Naive B cell (primary cell): ENCODE data around the gene STIM2. TPM values are rescaled to one million over a fixed set of nuclear protein-coding genes. Genes with fewer than 3 reads are reported as not detected.

Experiments
- ATAC-seq, 2 donors: fragments of 150-1000 bp; cut with Tn5 transposase; 2 replicates each; pipeline ENCODE4 v1.10.0; 2021; ENCODE audit warnings: low read depth in 2 of 2, mild to moderate bottlenecking in 2 of 2, moderate library complexity in 2 of 2
- DNase-seq: peaks from one replicate; pipeline ENCODE4 v3.0.0; 2022
- H3K27ac Mint-ChIP-seq, 6 donors: one replicate each; pipeline ENCODE4 v1.8.0; 2020 to 2022; ENCODE audit warnings: mild to moderate bottlenecking in 6 of 6, mixed read lengths in 6 of 6, moderate library complexity in 5 of 6, inconsistent platforms in 2 of 6
- H3K27me3 Mint-ChIP-seq, 3 donors: one replicate each; pipeline ENCODE4 v1.8.0; 2021 to 2022; ENCODE audit warnings: mixed read lengths in 3 of 3, mild to moderate bottlenecking in 1 of 3
- H3K36me3 Mint-ChIP-seq, 2 donors: one replicate each; pipeline ENCODE4 v1.8.0; 2020 to 2022; ENCODE audit warnings: mixed read lengths in 2 of 2, inconsistent platforms in 1 of 2, mild to moderate bottlenecking in 1 of 2
- H3K4me1 Mint-ChIP-seq, 3 donors: one replicate each; pipeline ENCODE4 v1.8.0; 2020 to 2022; ENCODE audit warnings: mixed read lengths in 3 of 3, inconsistent platforms in 1 of 3, mild to moderate bottlenecking in 1 of 3, moderate library complexity in 1 of 3
- H3K4me3 Mint-ChIP-seq, 8 donors: one replicate each; pipeline ENCODE4 v1.8.0; 2020 to 2022; ENCODE audit warnings: mild to moderate bottlenecking in 8 of 8, mixed read lengths in 8 of 8, moderate library complexity in 8 of 8, inconsistent platforms in 2 of 8
- H3K9me3 Mint-ChIP-seq, 7 donors: one replicate each; pipeline ENCODE4 v1.8.0; 2020 to 2022; ENCODE audit warnings: mixed read lengths in 7 of 7, mild to moderate bottlenecking in 5 of 7, inconsistent platforms in 2 of 7, moderate library complexity in 1 of 7
- polyA plus RNA-seq, 6 donors: library from polyadenylated mRNA; unstranded; fragments of 300-500 nt; fragmentation: Illumina TruSeq; gene quantifications; one replicate each; pipeline ENCODE4 v1.2.3, GENCODE V29; 2021; ENCODE audit warnings: low read depth in 6 of 6

The STIM2 gene
- polyA plus RNA-seq, 6 donors from 2014 or later = 35.5 to 63.2 (median 46.0) TPM

GRCh38 chr4:26991057-26991456 is 130.4 kb downstream of the STIM2 start:
- Mint-ChIP-seq H3K4me1 (peaks cover 26 to 43% (median 30%) of the 10 kb centered on the region in 3 donors), H3K27me3 (no peaks in the 10 kb centered on the region), H3K27ac (no peak overlapping the region), H3K36me3 (peaks cover 7 to 20% of the 10 kb centered on the region in 2 donors), H3K9me3 (peaks cover 0 to 10% (median 0%) of the 10 kb centered on the region in 7 donors), H3K4me3 (peak overlapping the region in 5 of 8 donors; percentile 16 to 62 (median 28))
- ATAC-seq (no peak), DNase-seq (no peak)

DNA sequence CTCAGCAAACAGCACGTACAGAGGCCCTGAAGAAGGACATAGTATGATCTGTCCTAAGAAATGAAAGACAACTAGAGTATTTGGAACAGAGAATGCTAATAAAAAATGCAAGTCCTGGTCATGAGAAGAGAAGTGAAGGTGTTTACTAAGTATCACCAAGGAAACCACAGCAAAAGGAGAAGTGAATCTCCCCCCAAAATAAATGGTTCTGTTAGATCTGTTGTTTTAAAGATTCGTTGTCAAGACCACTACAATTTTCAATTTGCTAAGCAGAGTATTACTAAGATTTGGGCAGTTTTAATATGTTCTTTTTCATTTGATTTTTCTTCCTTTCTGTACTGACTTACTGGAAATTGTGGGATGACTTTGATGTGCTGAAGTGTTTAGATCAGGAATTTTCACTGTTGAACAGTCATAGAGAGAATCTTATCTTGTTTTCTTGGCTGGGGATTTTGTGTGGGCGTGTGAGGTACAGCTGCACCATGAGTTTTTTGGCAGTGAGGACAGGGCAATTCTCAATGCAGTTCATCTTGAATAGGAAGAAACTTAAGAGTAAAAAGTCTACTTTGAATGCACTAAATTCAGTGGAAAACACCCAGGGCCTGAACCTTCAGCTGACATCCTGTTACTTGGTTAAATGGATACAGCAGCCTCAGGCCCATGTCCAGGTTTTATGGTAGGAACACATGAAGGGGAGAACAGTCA is 132.2 kb downstream of the STIM2 start:
- no peak overlapping the region for H3K4me3 Mint-ChIP-seq
- peaks cover 7 to 20% of the 10 kb centered on the region in 2 donors for H3K36me3 Mint-ChIP-seq
- DNase-seq (peak; percentile 85), ATAC-seq (peak; percentile 80 to 83)
- H3K4me1 Mint-ChIP-seq = peaks cover 11 to 28% (median 16%) of the 10 kb centered on the region in 3 donors
- no peaks in the 10 kb centered on the region for H3K27me3 Mint-ChIP-seq
- H3K9me3 Mint-ChIP-seq = peaks cover 0 to 10% (median 0%) of the 10 kb centered on the region in 7 donors
- H3K27ac Mint-ChIP-seq = no peak overlapping the region

DNA sequence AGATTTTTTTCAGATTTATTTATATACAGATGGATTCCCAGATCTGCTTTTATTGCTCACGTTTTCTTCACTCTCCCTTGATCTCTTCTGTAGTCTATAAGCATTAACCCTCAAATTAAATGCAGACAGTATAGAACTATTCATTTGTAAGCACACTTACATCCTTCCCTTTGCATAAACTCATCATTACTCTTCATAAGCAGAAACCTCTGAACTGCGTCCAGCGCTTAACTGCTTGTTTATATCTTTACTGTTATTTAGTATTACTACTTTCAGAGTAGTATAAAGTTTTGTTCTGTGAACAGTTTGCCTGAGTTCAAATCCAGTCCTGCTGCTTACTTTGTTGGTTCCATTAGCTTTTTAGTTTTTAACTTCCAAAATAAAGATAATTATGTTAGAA is 132.9 kb downstream of the STIM2 start:
- Mint-ChIP-seq H3K4me1 (peaks cover 6 to 22% (median 12%) of the 10 kb centered on the region in 3 donors), H3K27ac (no peak overlapping the region), H3K4me3 (no peak overlapping the region), H3K36me3 (peaks cover 0 to 14% of the 10 kb centered on the region in 2 donors), H3K27me3 (no peaks in the 10 kb centered on the region), H3K9me3 (peaks cover 0 to 10% (median 0%) of the 10 kb centered on the region in 7 donors)
- DNase-seq = no peak
- ATAC-seq = no peak

- peaks cover 0 to 10% (median 0%) of the 10 kb centered on the region in 7 donors for H3K9me3 Mint-ChIP-seq
- peaks cover 6 to 22% (median 12%) of the 10 kb centered on the region in 3 donors for H3K4me1 Mint-ChIP-seq
- no peaks in the 10 kb centered on the region for H3K27me3 Mint-ChIP-seq
- H3K27ac Mint-ChIP-seq = no peak overlapping the region
- DNase-seq (no peak), ATAC-seq (no peak)
- peaks cover 0 to 10% of the 10 kb centered on the region in 2 donors for H3K36me3 Mint-ChIP-seq
- H3K4me3 Mint-ChIP-seq = no peak overlapping the region
These were observed 133.3 kb downstream of the STIM2 start for GRCh38 chr4:26993967-26994366.

DNA sequence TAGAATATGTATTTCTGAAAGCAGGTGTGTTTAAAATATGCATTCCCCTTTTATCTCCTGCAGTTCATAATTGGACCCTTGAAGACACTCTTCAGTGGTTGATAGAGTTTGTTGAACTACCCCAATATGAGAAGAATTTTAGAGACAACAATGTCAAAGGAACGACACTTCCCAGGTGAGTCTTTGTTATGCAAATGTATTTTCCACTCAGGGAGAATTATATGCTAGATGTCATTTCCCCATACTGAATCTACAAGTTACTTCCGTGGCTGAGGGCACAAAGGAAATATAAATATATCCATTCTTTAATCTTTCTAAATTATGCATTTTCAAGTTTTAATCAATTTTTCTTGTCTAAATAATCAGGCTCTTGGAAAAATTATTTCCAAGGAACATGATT is 134.7 kb downstream of the STIM2 start:
- no peaks in the 10 kb centered on the region for H3K27me3 Mint-ChIP-seq
- ATAC-seq = no peak
- H3K9me3 Mint-ChIP-seq = peaks cover 0 to 9% (median 0%) of the 10 kb centered on the region in 7 donors
- H3K4me1 Mint-ChIP-seq = peaks cover 0 to 12% (median 10%) of the 10 kb centered on the region in 3 donors
- H3K27ac Mint-ChIP-seq = peak overlapping the region in 1 of 6 donors; percentile 88
- peak overlapping the region in 3 of 8 donors; percentile 72 to 83 (median 72) for H3K4me3 Mint-ChIP-seq
- no peak for DNase-seq
- H3K36me3 Mint-ChIP-seq = peaks cover 0 to 5% of the 10 kb centered on the region in 2 donors

GRCh38 chr4:26996745-26997144 is 136.1 kb downstream of the STIM2 start:
- Mint-ChIP-seq H3K9me3 (no peaks in the 10 kb centered on the region), H3K27ac (peak overlapping the region in 2 of 6 donors; percentile 2 to 69), H3K27me3 (no peaks in the 10 kb centered on the region), H3K36me3 (peaks cover 0 to 5% of the 10 kb centered on the region in 2 donors), H3K4me1 (peaks cover 0 to 8% (median 0%) of the 10 kb centered on the region in 3 donors), H3K4me3 (no peak overlapping the region)
- ATAC-seq = no peak
- DNase-seq = no peak

GRCh38 chr4:26999689-27000088 is 139.0 kb downstream of the STIM2 start:
- H3K27me3 Mint-ChIP-seq = no peaks in the 10 kb centered on the region
- H3K4me3 Mint-ChIP-seq = no peak overlapping the region
- no peak for ATAC-seq
- H3K9me3 Mint-ChIP-seq = no peaks in the 10 kb centered on the region
- DNase-seq = no peak
- H3K36me3 Mint-ChIP-seq = peaks cover 5 to 7% of the 10 kb centered on the region in 2 donors
- peak overlapping the region in 1 of 6 donors; percentile 2 for H3K27ac Mint-ChIP-seq
- H3K4me1 Mint-ChIP-seq = peaks cover 7 to 22% (median 12%) of the 10 kb centered on the region in 3 donors

DNA sequence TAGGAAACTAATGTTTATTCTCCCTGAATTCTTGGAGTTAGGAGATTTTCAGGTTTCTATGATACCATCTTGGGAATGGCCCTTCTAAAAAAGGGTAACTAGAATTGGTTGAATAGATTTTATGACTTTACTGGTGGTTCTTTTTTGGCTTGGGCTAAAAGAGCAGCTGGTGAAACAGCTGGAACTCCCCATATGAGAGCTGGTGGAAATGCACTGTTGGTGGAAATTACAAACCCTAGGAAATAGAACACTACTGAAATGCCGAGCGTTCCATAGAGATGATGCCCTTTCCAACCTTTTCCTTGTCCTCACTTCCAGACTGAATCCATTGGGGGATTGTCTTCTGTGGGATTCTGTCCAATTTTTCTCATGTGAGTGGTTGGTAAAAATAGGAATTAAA is 139.5 kb downstream of the STIM2 start:
- Mint-ChIP-seq H3K4me3 (no peak overlapping the region), H3K36me3 (peaks cover 4 to 7% of the 10 kb centered on the region in 2 donors), H3K27me3 (no peaks in the 10 kb centered on the region), H3K4me1 (peaks cover 7 to 22% (median 12%) of the 10 kb centered on the region in 3 donors), H3K9me3 (no peaks in the 10 kb centered on the region), H3K27ac (no peak overlapping the region)
- DNase-seq (no peak), ATAC-seq (no peak)

GRCh38 chr4:27000820-27001219 is 140.2 kb downstream of the STIM2 start:
- no peaks in the 10 kb centered on the region for H3K27me3 Mint-ChIP-seq
- H3K27ac Mint-ChIP-seq = peak overlapping the region in 1 of 6 donors; percentile 16
- H3K9me3 Mint-ChIP-seq = no peaks in the 10 kb centered on the region
- H3K4me1 Mint-ChIP-seq = peaks cover 7 to 22% (median 12%) of the 10 kb centered on the region in 3 donors
- no peak overlapping the region for H3K4me3 Mint-ChIP-seq
- ATAC-seq (peak; percentile 98 to 99), DNase-seq (peak; percentile 26)
- peaks cover 0 to 7% of the 10 kb centered on the region in 2 donors for H3K36me3 Mint-ChIP-seq

DNA sequence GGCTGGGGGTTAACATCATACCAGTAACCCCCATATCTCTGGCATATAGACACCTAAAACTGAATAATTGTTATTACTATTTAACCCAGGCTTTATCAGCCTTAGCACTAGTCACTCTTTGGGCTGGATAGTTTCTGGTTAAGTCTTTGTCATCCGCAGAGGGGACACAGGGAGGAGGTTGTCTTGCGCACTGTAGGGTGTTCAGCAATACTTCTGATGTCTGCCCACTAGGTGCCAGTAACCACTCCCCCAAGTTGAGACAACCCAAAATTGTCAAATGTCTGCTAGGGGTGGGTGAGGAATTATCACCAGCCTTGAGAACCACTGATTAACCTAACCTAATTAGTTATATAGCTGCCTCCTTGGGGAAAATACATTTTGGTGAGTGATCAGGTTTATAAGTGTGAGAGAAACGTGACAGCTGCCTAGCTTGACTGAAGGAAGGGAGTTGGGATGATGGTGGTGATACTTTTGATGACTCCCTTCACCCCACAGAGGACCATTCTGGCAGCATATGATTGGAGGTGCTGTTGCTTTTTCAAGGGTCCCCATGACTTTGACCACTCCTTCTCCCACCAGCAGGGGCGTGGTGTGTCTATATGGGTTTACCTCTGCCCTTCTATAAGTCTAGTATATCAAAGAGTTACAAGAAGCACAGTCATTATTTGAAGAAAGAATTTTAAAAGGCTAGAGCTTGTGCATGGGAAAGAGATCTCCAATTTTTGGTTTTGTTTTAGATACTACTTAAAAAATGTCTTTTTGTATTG is 140.9 kb downstream of the STIM2 start:
- no peak for ATAC-seq
- no peak overlapping the region for H3K4me3 Mint-ChIP-seq

DNA sequence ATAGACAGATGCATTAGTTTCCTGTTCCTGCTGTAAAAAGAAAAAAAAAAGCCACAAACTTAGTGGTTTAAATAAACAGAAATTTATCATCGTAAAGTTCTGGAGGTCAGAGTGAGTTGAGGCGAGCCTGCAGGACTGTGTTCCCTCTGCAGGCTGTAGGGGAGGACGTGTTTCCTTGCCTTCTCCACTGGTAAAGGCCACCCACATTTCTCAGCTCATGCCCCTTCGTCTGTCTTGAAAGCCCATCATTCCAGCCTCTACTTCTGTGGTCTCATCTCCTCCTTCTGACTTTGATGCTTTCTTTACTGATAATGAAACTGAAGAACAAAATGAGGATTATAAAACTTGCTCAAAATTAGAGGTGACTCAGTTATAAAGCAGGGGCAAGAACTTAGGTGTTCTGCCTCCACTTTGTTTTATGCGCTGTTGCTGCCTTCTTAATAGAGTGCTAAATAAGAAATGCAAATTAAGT is 143.0 kb downstream of the STIM2 start:
- peaks cover 7 to 26% (median 12%) of the 10 kb centered on the region in 3 donors for H3K4me1 Mint-ChIP-seq
- H3K36me3 Mint-ChIP-seq = peaks cover 0 to 7% of the 10 kb centered on the region in 2 donors
- H3K4me3 Mint-ChIP-seq = peak overlapping the region in 3 of 8 donors; percentile 4 to 69 (median 55)
- ATAC-seq = no peak
- no peak for DNase-seq
- H3K9me3 Mint-ChIP-seq = no peaks in the 10 kb centered on the region
- H3K27ac Mint-ChIP-seq = peak overlapping the region in 5 of 6 donors; percentile 52 to 88 (median 66)
- no peaks in the 10 kb centered on the region for H3K27me3 Mint-ChIP-seq

More for the DNA sequence above, 140.9 kb downstream of the STIM2 start:
- peaks cover 7 to 26% (median 12%) of the 10 kb centered on the region in 3 donors for H3K4me1 Mint-ChIP-seq
- no peak for DNase-seq
- no peaks in the 10 kb centered on the region for H3K27me3 Mint-ChIP-seq
- H3K27ac Mint-ChIP-seq = peak overlapping the region in 3 of 6 donors; percentile 56 to 64 (median 57)
- H3K36me3 Mint-ChIP-seq = peaks cover 0 to 7% of the 10 kb centered on the region in 2 donors
- H3K9me3 Mint-ChIP-seq = no peaks in the 10 kb centered on the region

- no peak for ATAC-seq
- H3K36me3 Mint-ChIP-seq = peaks cover 2 to 7% of the 10 kb centered on the region in 2 donors
- DNase-seq = no peak
- H3K9me3 Mint-ChIP-seq = no peaks in the 10 kb centered on the region
- H3K4me3 Mint-ChIP-seq = no peak overlapping the region
- no peaks in the 10 kb centered on the region for H3K27me3 Mint-ChIP-seq
- no peak overlapping the region for H3K27ac Mint-ChIP-seq
- peaks cover 10 to 31% (median 18%) of the 10 kb centered on the region in 3 donors for H3K4me1 Mint-ChIP-seq
These were observed 144.9 kb downstream of the STIM2 start for GRCh38 chr4:27005501-27005900.

DNA sequence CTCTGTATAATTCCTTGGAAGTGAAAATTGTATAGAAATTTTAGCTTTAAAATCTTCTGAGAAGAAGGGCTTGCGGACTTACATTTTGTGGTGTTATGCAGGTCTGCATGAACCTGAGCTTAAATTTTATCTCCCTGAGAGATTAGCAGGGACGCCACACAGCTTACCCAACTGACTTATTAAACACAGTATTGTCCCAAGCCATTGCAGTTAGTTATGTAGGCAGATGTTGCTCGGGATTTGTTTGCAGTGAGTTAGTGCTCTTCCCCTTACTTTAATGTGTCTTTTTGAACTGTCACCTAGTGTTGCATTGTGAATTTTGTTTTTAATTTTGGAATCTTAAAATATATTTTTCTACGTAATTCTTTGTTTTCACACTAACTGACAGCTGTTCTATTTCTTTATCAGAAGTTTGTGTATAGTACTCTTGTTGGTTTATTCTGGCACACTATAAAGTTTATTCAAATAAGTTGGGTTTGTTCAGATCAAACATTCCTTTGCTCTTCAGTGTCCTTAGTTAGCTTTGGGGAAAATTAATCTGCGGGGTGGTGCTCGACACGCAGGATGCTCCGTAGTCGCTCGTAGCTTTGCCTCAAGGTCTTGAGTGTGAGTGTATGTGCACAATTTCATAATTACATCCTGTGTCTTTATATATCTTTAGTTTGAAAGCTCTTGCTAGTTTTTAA is 145.4 kb downstream of the STIM2 start:
- no peaks in the 10 kb centered on the region for H3K9me3 Mint-ChIP-seq
- ATAC-seq (no peak), DNase-seq (no peak)
- no peak overlapping the region for H3K4me3 Mint-ChIP-seq
- peaks cover 3 to 7% of the 10 kb centered on the region in 2 donors for H3K36me3 Mint-ChIP-seq
- H3K27me3 Mint-ChIP-seq = no peaks in the 10 kb centered on the region
- peaks cover 10 to 28% (median 18%) of the 10 kb centered on the region in 3 donors for H3K4me1 Mint-ChIP-seq
- peak overlapping the region in 5 of 6 donors; percentile 13 to 72 (median 36) for H3K27ac Mint-ChIP-seq
